Measurements from ENCODE around the gene GNA12. TPM values are rescaled to one million over a fixed set of nuclear protein-coding genes. Genes with fewer than 3 reads are reported as not detected.

GNA12 gene
- total and polyA plus RNA-seq, 2 of the 4 experiments (the other 2 are of a cell fraction) = 14.3 to 93.9 TPM

DNA sequence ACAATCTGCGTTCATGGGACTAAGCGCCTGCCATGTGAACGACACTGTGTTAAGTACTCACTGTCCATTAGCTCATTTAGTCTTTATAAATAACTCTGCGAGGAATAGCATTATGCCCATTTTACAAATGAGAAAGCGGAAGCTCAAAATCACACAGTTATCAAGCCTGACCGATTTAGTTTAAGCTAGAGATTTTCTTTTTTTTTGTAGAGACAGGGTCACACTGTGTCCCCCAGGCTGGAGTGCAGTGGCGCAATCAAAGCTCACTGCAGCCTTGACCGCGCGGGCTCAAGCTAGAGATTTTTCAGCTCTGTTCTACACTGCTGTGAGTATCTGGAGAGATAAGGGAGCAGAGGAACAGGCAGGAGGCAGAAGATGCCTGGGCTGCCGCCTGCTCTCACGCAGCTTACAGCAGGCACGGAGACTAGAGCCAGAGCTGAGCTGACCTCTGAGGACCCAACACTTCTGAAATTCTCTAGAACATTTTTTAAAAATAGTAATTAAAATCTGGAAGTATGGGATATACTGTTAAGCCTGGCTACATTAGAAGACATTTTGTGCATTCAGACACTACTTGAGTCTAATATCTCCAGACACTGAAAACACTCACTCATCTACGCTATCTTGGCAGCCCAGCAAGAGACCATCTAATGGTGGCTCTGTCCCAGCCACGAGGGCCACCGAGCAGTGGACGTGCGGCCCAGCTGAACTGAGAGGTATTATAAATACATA lies 38.7 kb downstream of the GNA12 start:
- Histone ChIP-seq H3K9ac (ENCODE audit: low read depth, low read length) (no peak overlapping the region), H3K4ac (ENCODE audit: low read depth, low read length) (peak overlapping the region; percentile 82), H4K8ac (ENCODE audit: low read depth in 2 of 2, low read length in 2 of 2) (peak overlapping the region; percentile 23; a peak in 1 of 4 replicates), H4K5ac (ENCODE audit: low read depth, low read length) (no peak overlapping the region), H3K79me1 (ENCODE audit: low read depth in 1 of 2, low read length in 2 of 2) (peaks cover 53 to 79% of the 10 kb centered on the region in 2 experiments), H3K36me3 (ENCODE audit: control insufficient read depth, insufficient read depth, low read length) (no peaks in the 10 kb centered on the region), H3K27ac (ENCODE audit: insufficient read depth, low read length) (peak overlapping the region; percentile 39; the same call in 1 of the 2 replicates), H3K23ac (ENCODE audit: low read depth, low read length) (no peak overlapping the region; the same call in 1 of the 2 replicates), H2AK5ac (ENCODE audit: low read depth, low read length) (peak overlapping the region; percentile 82), H2BK20ac (ENCODE audit: low read depth, low read length) (no peak overlapping the region), H3K4me1 (ENCODE audit: control insufficient read depth, insufficient read depth, low read length) (peaks cover 39% of the 10 kb centered on the region), H2AFZ (replicated peaks; ENCODE audit: low read length, poor library complexity) (no peak overlapping the region), H3K18ac (ENCODE audit: low read depth, low read length) (0 out of 2 replicates have a peak overlapping the region, but pooled peaks have one; percentile 45), H3K4me3 (ENCODE audit: insufficient read depth, low read depth, low read length) (no peak overlapping the region), H3K9me1 (ENCODE audit: insufficient read depth, low read length) (peaks cover 43% of the 10 kb centered on the region), H4K91ac (ENCODE audit: insufficient read depth, low read depth, low read length) (peak overlapping the region; percentile 65), H2BK15ac (ENCODE audit: low read depth, low read length) (0 out of 3 replicates have a peak overlapping the region, but pooled peaks have one; percentile 41), H4K20me1 (ENCODE audit: insufficient read depth, low read length) (0 out of 2 replicates have a peak, but pooled peaks cover 8% of the 10 kb centered on the region), H3K4me2 (ENCODE audit: low read depth, low read length) (no peak overlapping the region), H2BK5ac (ENCODE audit: low read depth, low read length, poor library complexity, severe bottlenecking) (no peak overlapping the region), H3K14ac (replicated peaks; ENCODE audit: low read depth, low read length) (peak overlapping the region; percentile 33), H2BK120ac (ENCODE audit: low read depth, low read length) (peak overlapping the region; percentile 69; the same call in 1 of the 2 replicates), H2AK9ac (replicated peaks; ENCODE audit: low read depth, low read length, poor library complexity) (no peak overlapping the region), H3K9me3 (ENCODE audit: control insufficient read depth, insufficient read depth, low read length) (no peaks in the 10 kb centered on the region), H3K27me3 (ENCODE audit: control insufficient read depth, insufficient read depth, low read length) (no peaks in the 10 kb centered on the region), H3K56ac (ENCODE audit: extremely low read depth, insufficient read depth, low read length) (no peak overlapping the region)
- DNase-seq (no peak), ATAC-seq (ENCODE audit: low read depth) (no peak)
- TF ChIP-seq CEBPB (IDR thresholded peaks at IDR 0.05; ENCODE audit: low read depth, low read length) (peak; percentile 46; the same call in 1 of the 2 replicates), RCOR1 (IDR thresholded peaks at IDR 0.05; ENCODE audit: insufficient replicate concordance, low read length) (no peak)
- in situ Hi-C loops (cut with MboI; ENCODE audit: low sequenced_read_pairs) (no loop called here), intact Hi-C loops (cut with micrococcal nuclease) (no loop called here), dilution Hi-C loops (cut with HindIII; ENCODE audit: low sequenced_read_pairs, unreplicated experiment) (no loop called here)
- WGBS, 2 experiments (ENCODE audit: extremely low coverage in 2 of 2, insufficient read length in 1 of 2) = 100% methylated on average over 2 of the region's 18 CpGs; no CpG with 5 or more reads in 1 of the 2 experiments
- ChIA-PET POLR2A (ENCODE audit: unreplicated experiment) (no interaction called here), CTCF (interaction anchor here (1.2 to 1.3 kb wide), 2 partner anchors 15 to 45 kb away, joined by 3 to 5 read pairs; no protein-coding TSS in a partner anchor)
- BruUV-seq (replicated peaks) = no TSS peak

Data from IMR-90 (cell line).